Lung (tissue), 12 donors: ENCODE measurements around the gene ANTKMT. TPM values are rescaled to one million over a fixed set of nuclear protein-coding genes. Genes with fewer than 3 reads are reported as not detected.

ENCODE experiments used
- ATAC-seq: fragments of 200-7000 bp; cut with Tn5 transposase; one replicate; pipeline ENCODE4 v1.9.1; 2020; ENCODE audit warnings: moderate number of reproducible peaks; ENCODE audit not compliant: insufficient read depth, low FRiP score
- DNase-seq, 3 donors: peaks; one replicate each; pipeline ENCODE4 v3.0.0-alpha.2; 2013 to 2017
- H3K27ac ChIP-seq, 2 donors: one replicate each; pipeline ENCODE4 v1.5.1; 2013; ENCODE audit warnings: mild to moderate bottlenecking in 2 of 2, moderate library complexity in 2 of 2, control low read depth in 1 of 2, inconsistent platforms in 1 of 2, low read depth in 1 of 2, low read length in 1 of 2
- H3K27me3 ChIP-seq, 3 donors: one replicate each; pipeline ENCODE4 v1.5.1; 2013; ENCODE audit warnings: low read length in 2 of 3; ENCODE audit not compliant: control insufficient read depth in 3 of 3, insufficient read depth in 3 of 3
- H3K36me3 ChIP-seq, 4 donors: one replicate each; pipeline ENCODE4 v1.5.1; 2013; ENCODE audit warnings: low read length in 4 of 4, mild to moderate bottlenecking in 1 of 4, moderate library complexity in 1 of 4; ENCODE audit not compliant: control insufficient read depth in 4 of 4, insufficient read depth in 4 of 4
- H3K4me1 ChIP-seq, 5 donors: one replicate each; pipeline ENCODE4 v1.5.1; 2013; ENCODE audit warnings: low read length in 5 of 5, mild to moderate bottlenecking in 2 of 5, moderate library complexity in 1 of 5; ENCODE audit not compliant: control insufficient read depth in 5 of 5, insufficient read depth in 5 of 5
- H3K4me3 ChIP-seq: one replicate; pipeline ENCODE4 v1.5.1; 2013; ENCODE audit warnings: mild to moderate bottlenecking, control low read depth, moderate library complexity
- H3K9ac ChIP-seq, 2 donors: one replicate each; pipeline ENCODE4 v1.5.1; 2013; ENCODE audit warnings: low read length in 2 of 2, control low read depth in 1 of 2; ENCODE audit not compliant: insufficient read depth in 1 of 2
- H3K9me3 ChIP-seq, 4 donors: one replicate each; pipeline ENCODE4 v1.5.1; 2013; ENCODE audit warnings: low read length in 3 of 4, mild to moderate bottlenecking in 1 of 4, moderate library complexity in 1 of 4; ENCODE audit not compliant: control insufficient read depth in 4 of 4, insufficient read depth in 3 of 4
- whole genome bisulfite sequencing, 2 donors: extraction: QIAGEN DNeasy Blood & Tissue Kit; methylation state at CpG; one replicate each; pipeline ENCODE4 v1.1.7; 2013; 5-methylcytosine and 5-hydroxymethylcytosine counted together
- polyA plus RNA-seq, 2 donors: library from polyadenylated mRNA; stranded (reverse); fragments of 200-250 nt; gene quantifications; one replicate each; pipeline ENCODE4 v1.2.1, GENCODE V29; 2013
- total RNA-seq, 2 donors: library from RNA; depleted of rRNA in 1 of 2; stranded (reverse); fragments of >200 nt in 1 of 2; gene quantifications; one replicate each; pipeline ENCODE4 v1.2.1, GENCODE V29; 2014 to 2021
- TF ChIP-seq, protein P1 (sequence below): IDR thresholded peaks from 2 replicates; pipeline ENCODE4 v1.5.1; 2012; ENCODE audit warnings: mild to moderate bottlenecking; ENCODE audit errors: control extremely low read depth, extremely low read depth
- donor health status: control.
- donor health status: control.
- donor health status: Bipolar disorder and iron deficiency.
- donor health status: healthy.
- donor health status: DM: yes; HTN: yes; CAD: no.

The ANTKMT gene
- total and polyA plus RNA-seq, 4 donors: 9.2 to 65.7 (median 45.9) TPM

- H3K27ac ChIP-seq: no peak overlapping the region
- TF ChIP-seq, protein P1, sequence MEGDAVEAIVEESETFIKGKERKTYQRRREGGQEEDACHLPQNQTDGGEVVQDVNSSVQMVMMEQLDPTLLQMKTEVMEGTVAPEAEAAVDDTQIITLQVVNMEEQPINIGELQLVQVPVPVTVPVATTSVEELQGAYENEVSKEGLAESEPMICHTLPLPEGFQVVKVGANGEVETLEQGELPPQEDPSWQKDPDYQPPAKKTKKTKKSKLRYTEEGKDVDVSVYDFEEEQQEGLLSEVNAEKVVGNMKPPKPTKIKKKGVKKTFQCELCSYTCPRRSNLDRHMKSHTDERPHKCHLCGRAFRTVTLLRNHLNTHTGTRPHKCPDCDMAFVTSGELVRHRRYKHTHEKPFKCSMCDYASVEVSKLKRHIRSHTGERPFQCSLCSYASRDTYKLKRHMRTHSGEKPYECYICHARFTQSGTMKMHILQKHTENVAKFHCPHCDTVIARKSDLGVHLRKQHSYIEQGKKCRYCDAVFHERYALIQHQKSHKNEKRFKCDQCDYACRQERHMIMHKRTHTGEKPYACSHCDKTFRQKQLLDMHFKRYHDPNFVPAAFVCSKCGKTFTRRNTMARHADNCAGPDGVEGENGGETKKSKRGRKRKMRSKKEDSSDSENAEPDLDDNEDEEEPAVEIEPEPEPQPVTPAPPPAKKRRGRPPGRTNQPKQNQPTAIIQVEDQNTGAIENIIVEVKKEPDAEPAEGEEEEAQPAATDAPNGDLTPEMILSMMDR: no peak
- no peak for ATAC-seq
- H3K27me3 ChIP-seq: peaks cover 0 to under 1% (median 0%) of the 10 kb centered on the region in 3 donors
- H3K36me3 ChIP-seq: peaks cover 3 to 33% (median 23%) of the 10 kb centered on the region in 4 donors
- no peak for DNase-seq
- no peaks in the 10 kb centered on the region for H3K9me3 ChIP-seq
- H3K4me1 ChIP-seq: peaks cover 15 to 43% (median 19%) of the 10 kb centered on the region in 5 donors
- no peak overlapping the region for H3K4me3 ChIP-seq
- WGBS, 2 donors: 72 to 73% methylated on average over 10 of the region's 10 CpGs
- no peak overlapping the region for H3K9ac ChIP-seq
Measured at GRCh38 chr16:685967-686366, 35.0 kb upstream of the ANTKMT start.

- H3K27me3 ChIP-seq: peaks cover 0 to 3% (median 3%) of the 10 kb centered on the region in 3 donors
- no peak overlapping the region for H3K4me3 ChIP-seq
- no peak overlapping the region for H3K9ac ChIP-seq
- H3K4me1 ChIP-seq: peaks cover 11 to 37% (median 14%) of the 10 kb centered on the region in 5 donors
- no peak for DNase-seq
- TF ChIP-seq, protein P1: no peak
- no peaks in the 10 kb centered on the region for H3K9me3 ChIP-seq
- peaks cover 3 to 32% (median 21%) of the 10 kb centered on the region in 4 donors for H3K36me3 ChIP-seq
- H3K27ac ChIP-seq: no peak overlapping the region
- 96% methylated on average over 51 of the region's 51 CpGs for WGBS, 2 donors
- ATAC-seq: no peak
Measured at GRCh38 chr16:686459-687260, 34.3 kb upstream of the ANTKMT start.

- Histone ChIP-seq H3K4me3 (no peak overlapping the region), H3K9ac (no peak overlapping the region), H3K9me3 (no peaks in the 10 kb centered on the region), H3K27me3 (peaks cover 0 to 9% (median 9%) of the 10 kb centered on the region in 3 donors), H3K27ac (no peak overlapping the region), H3K36me3 (peaks cover 0 to 23% (median 12%) of the 10 kb centered on the region in 4 donors), H3K4me1 (peaks cover 10 to 33% (median 11%) of the 10 kb centered on the region in 5 donors)
- no peak for ATAC-seq
- TF ChIP-seq, protein P1: no peak
- DNase-seq: no peak
- WGBS, 2 donors: 95 to 96% methylated on average over 19 of the region's 19 CpGs
Measured at GRCh38 chr16:687499-687898, 33.4 kb upstream of the ANTKMT start.
